C4-2B (cell line): ENCODE measurements around the gene TMEM51.

ENCODE experiments used
- CTCF ChIP-seq: fragments of 450-650 bp; conservative IDR thresholded peaks from 2 replicates; pipeline ENCODE4 v1.5.1; 2017; ENCODE audit warnings: mild to moderate bottlenecking
- ZFX ChIP-seq: fragments of 450-650 bp; IDR thresholded peaks from 2 replicates; pipeline ENCODE4 v1.6.1; 2017

- TF ChIP-seq CTCF (no peak), ZFX (no peak)
Measured at GRCh38 chr1:15146142-15146680, 7.3 kb upstream of the TMEM51 start.
